Vagina (tissue), 2 donors: ENCODE data around the gene TNFRSF9. TPM values are rescaled to one million over a fixed set of nuclear protein-coding genes. Genes with fewer than 3 reads are reported as not detected.

Experiments
- DNase-seq, 2 donors: peaks; one replicate each; pipeline ENCODE4 v3.0.0-alpha.2; 2017; ENCODE audit errors: extremely low spot score in 2 of 2
- H3K27ac ChIP-seq: fragments of 200-600 bp; sonication (generic); one replicate; pipeline ENCODE4 v1.5.1; 2019
- H3K27me3 ChIP-seq: fragments of 200-600 bp; sonication (generic); one replicate; pipeline ENCODE4 v1.5.1; 2019
- H3K36me3 ChIP-seq, 2 donors: fragments of 200-600 bp; sonication (generic); one replicate each; pipeline ENCODE4 v1.5.1; 2017 to 2019
- H3K4me1 ChIP-seq: fragments of 200-600 bp; sonication (generic); one replicate; pipeline ENCODE4 v1.5.1; 2019
- H3K4me3 ChIP-seq, 2 donors: fragments of 200-600 bp; sonication (generic); 1 replicate in 1 of 2; 2 replicates in 1 of 2; pipeline ENCODE4 v1.5.1; 2016 to 2019
- H3K9me3 ChIP-seq: fragments of 200-600 bp; sonication (generic); one replicate; pipeline ENCODE4 v1.5.1; 2019
- CTCF ChIP-seq, 3 experiments: fragments of 450-650 bp in 2 of 3; fragments of 200-600 bp in 1 of 3; sonication (generic) in 1 of 3; IDR thresholded peaks; one replicate each; pipeline ENCODE4 v1.5.1; 2017 to 2019; ENCODE audit warnings: antibody characterized with exemption in 3 of 3, mild to moderate bottlenecking in 2 of 3, moderate library complexity in 2 of 3
- POLR2A ChIP-seq, 2 donors: fragments of 450-650 bp; IDR thresholded peaks; one replicate each; pipeline ENCODE4 v1.6.1; 2017; ENCODE audit warnings: antibody characterized with exemption in 2 of 2, mild to moderate bottlenecking in 2 of 2, moderate library complexity in 2 of 2
- POLR2AphosphoS5 ChIP-seq, 2 donors: sonication (generic); formaldehyde crosslinking; IDR thresholded peaks; one replicate each; pipeline ENCODE4 v1.9.0; 2017; ENCODE audit warnings: antibody characterized with exemption in 2 of 2, mild to moderate bottlenecking in 2 of 2, low read depth in 1 of 2; ENCODE audit not compliant: insufficient read depth in 1 of 2
- intact Hi-C: fragments of 100-400 bp; cut with DNase I; formaldehyde crosslinking; loops from one replicate; pipeline ENCODE4 v1.15.1; 2023
- total RNA-seq: library from RNA; depleted of rRNA; stranded (reverse); fragments of >200 nt; gene quantifications from one replicate; pipeline ENCODE4 v1.2.3, GENCODE V29; 2016

Gene TNFRSF9
- total RNA-seq, 1 donor from 2014 or later, result not detected

- intact Hi-C loops, result no loop called here
- TF ChIP-seq POLR2AphosphoS5 (IDR thresholded peaks at IDR 0.05; ENCODE audit: insufficient read depth in 1 of 2, low read depth in 1 of 2) (no peak), CTCF (IDR thresholded peaks at IDR 0.05) (no peak), POLR2A (IDR thresholded peaks at IDR 0.05) (no peak)
- no peaks in the 10 kb centered on the region for H3K27me3 ChIP-seq
- H3K4me3 ChIP-seq, result no peak overlapping the region
- no peak overlapping the region for H3K27ac ChIP-seq
- DNase-seq, result no peak
- H3K36me3 ChIP-seq, result no peaks in the 10 kb centered on the region
- H3K4me1 ChIP-seq, result no peaks in the 10 kb centered on the region
- H3K9me3 ChIP-seq, result no peaks in the 10 kb centered on the region
Measured at GRCh38 chr1:7891804-7892203, 48.8 kb downstream of the TNFRSF9 start.

GRCh38 chr1:7890853-7891252 is 49.8 kb downstream of the TNFRSF9 start:
- TF ChIP-seq CTCF (IDR thresholded peaks at IDR 0.05), result no peak
- no peak for TF ChIP-seq POLR2AphosphoS5 (IDR thresholded peaks at IDR 0.05; ENCODE audit: insufficient read depth in 1 of 2, low read depth in 1 of 2)
- no peak for TF ChIP-seq POLR2A (IDR thresholded peaks at IDR 0.05)
- Histone ChIP-seq H3K9me3 (no peaks in the 10 kb centered on the region), H3K27me3 (no peaks in the 10 kb centered on the region), H3K4me1 (no peaks in the 10 kb centered on the region), H3K27ac (no peak overlapping the region), H3K4me3 (no peak overlapping the region), H3K36me3 (no peaks in the 10 kb centered on the region)
- intact Hi-C loops, result no loop called here
- no peak for DNase-seq

GRCh38 chr1:7888248-7889081 is 52.2 kb downstream of the TNFRSF9 start:
- no peaks in the 10 kb centered on the region for H3K27me3 ChIP-seq
- H3K36me3 ChIP-seq, result no peaks in the 10 kb centered on the region
- H3K4me3 ChIP-seq, result no peak overlapping the region
- no peak for TF ChIP-seq POLR2A (IDR thresholded peaks at IDR 0.05)
- no peak for TF ChIP-seq POLR2AphosphoS5 (IDR thresholded peaks at IDR 0.05; ENCODE audit: insufficient read depth in 1 of 2, low read depth in 1 of 2)
- no peak for TF ChIP-seq CTCF (IDR thresholded peaks at IDR 0.05)
- no peaks in the 10 kb centered on the region for H3K9me3 ChIP-seq
- DNase-seq, result peak in 1 of 2 donors; percentile 34
- H3K27ac ChIP-seq, result no peak overlapping the region
- intact Hi-C loops, result no loop called here
- H3K4me1 ChIP-seq, result no peaks in the 10 kb centered on the region

GRCh38 chr1:7886405-7886745 is 54.3 kb downstream of the TNFRSF9 start:
- DNase-seq, result peak in 1 of 2 donors; percentile 16
- Histone ChIP-seq H3K4me1 (no peaks in the 10 kb centered on the region), H3K27ac (no peak overlapping the region), H3K27me3 (no peaks in the 10 kb centered on the region), H3K9me3 (no peaks in the 10 kb centered on the region), H3K4me3 (no peak overlapping the region), H3K36me3 (no peaks in the 10 kb centered on the region)
- TF ChIP-seq CTCF (IDR thresholded peaks at IDR 0.05), result no peak
- no peak for TF ChIP-seq POLR2A (IDR thresholded peaks at IDR 0.05)
- no peak for TF ChIP-seq POLR2AphosphoS5 (IDR thresholded peaks at IDR 0.05; ENCODE audit: insufficient read depth in 1 of 2, low read depth in 1 of 2)
- intact Hi-C loops, result no loop called here
